ENCODE results near the gene ZNF157. TPM values are rescaled to one million over a fixed set of nuclear protein-coding genes. Genes with fewer than 3 reads are reported as not detected.

Gene ZNF157

Small RNA genes lying within 50 kb of the gene (small RNA-seq; reads per million reads assigned to genes)
- not detected for gene SNORA11C (ENCODE audit: low read depth)
